HG02840 (cell line): ENCODE data around the gene AGPAT3.
"Not testable (repeated sequence)": the region's sequence is repeated elsewhere in the genome, so short reads cannot be mapped to it uniquely, and the experiment has no call there.

Experiments used
- ATAC-seq: cut with Tn5 transposase; IDR thresholded peaks from one replicate; pipeline ENCODE4 v1.9.1; 2021; ENCODE audit warnings: mild to moderate bottlenecking, moderate library complexity, moderate number of reproducible peaks; ENCODE audit not compliant: unreplicated experiment, low FRiP score

Gene AGPAT3

GRCh38 chr21:43832648-43833047 lies 32.4 kb upstream of the AGPAT3 start:
- no peak for ATAC-seq

- ATAC-seq: no peak
These were observed 30.7 kb upstream of the AGPAT3 start for GRCh38 chr21:43834146-43834905.

- no peak for ATAC-seq
These were observed 30.0 kb upstream of the AGPAT3 start for GRCh38 chr21:43835050-43835449.

- ATAC-seq: no peak
These were observed 29.2 kb upstream of the AGPAT3 start for GRCh38 chr21:43835861-43836260.

GRCh38 chr21:43836616-43837015 lies 28.4 kb upstream of the AGPAT3 start:
- no peak for ATAC-seq

- ATAC-seq: no peak
These were observed 24.8 kb upstream of the AGPAT3 start for GRCh38 chr21:43840259-43840658.

GRCh38 chr21:43842742-43843141 lies 22.3 kb upstream of the AGPAT3 start:
- ATAC-seq: no peak

- ATAC-seq: not testable (repeated sequence)
These were observed 20.1 kb upstream of the AGPAT3 start for GRCh38 chr21:43844906-43845305.

GRCh38 chr21:43845386-43845785 lies 19.6 kb upstream of the AGPAT3 start:
- ATAC-seq: no peak

GRCh38 chr21:43846430-43846829 lies 18.6 kb upstream of the AGPAT3 start:
- no peak for ATAC-seq

GRCh38 chr21:43847301-43847700 lies 17.7 kb upstream of the AGPAT3 start:
- no peak for ATAC-seq

GRCh38 chr21:43848771-43849170 lies 16.3 kb upstream of the AGPAT3 start:
- no peak for ATAC-seq

GRCh38 chr21:43849532-43850299 lies 15.3 kb upstream of the AGPAT3 start:
- ATAC-seq: no peak

GRCh38 chr21:43850728-43851295 lies 14.2 kb upstream of the AGPAT3 start:
- no peak for ATAC-seq

GRCh38 chr21:43851593-43851992 lies 13.4 kb upstream of the AGPAT3 start:
- no peak for ATAC-seq

- no peak for ATAC-seq
These were observed 10.9 kb upstream of the AGPAT3 start for GRCh38 chr21:43853851-43854772.

- ATAC-seq: no peak
These were observed 10.0 kb upstream of the AGPAT3 start for GRCh38 chr21:43854773-43855633.

GRCh38 chr21:43855955-43856354 lies 9.1 kb upstream of the AGPAT3 start:
- ATAC-seq: no peak

- no peak for ATAC-seq
These were observed 6.0 kb upstream of the AGPAT3 start for GRCh38 chr21:43858806-43859648.
